Osteocyte (in vitro differentiated cells): ENCODE measurements around the gene HPDL. TPM values are rescaled to one million over a fixed set of nuclear protein-coding genes. Genes with fewer than 3 reads are reported as not detected.

Experiments
- DNase-seq: peaks from one replicate; pipeline ENCODE4 v3.0.0; 2021; ENCODE audit warnings: mixed read lengths; ENCODE audit not compliant: unreplicated experiment; ENCODE audit errors: extremely low spot score
- H3K27ac Mint-ChIP-seq: one replicate; pipeline ENCODE4 v1.8.0; 2021; ENCODE audit warnings: mild to moderate bottlenecking, mixed read lengths; ENCODE audit not compliant: unreplicated experiment
- H3K27me3 Mint-ChIP-seq: one replicate; pipeline ENCODE4 v1.8.0; 2021; ENCODE audit warnings: mixed read lengths; ENCODE audit not compliant: unreplicated experiment
- H3K36me3 Mint-ChIP-seq: one replicate; pipeline ENCODE4 v1.8.0; 2021; ENCODE audit warnings: mixed read lengths; ENCODE audit not compliant: unreplicated experiment
- H3K4me1 Mint-ChIP-seq: one replicate; pipeline ENCODE4 v1.8.0; 2021; ENCODE audit warnings: mixed read lengths; ENCODE audit not compliant: unreplicated experiment
- H3K4me3 Mint-ChIP-seq: one replicate; pipeline ENCODE4 v1.8.0; 2021; ENCODE audit warnings: mild to moderate bottlenecking, moderate library complexity, mixed read lengths; ENCODE audit not compliant: unreplicated experiment
- H3K9me3 Mint-ChIP-seq: one replicate; pipeline ENCODE4 v1.8.0; 2021; ENCODE audit warnings: mixed read lengths; ENCODE audit not compliant: unreplicated experiment
- total RNA-seq: library from RNA; stranded (reverse); gene quantifications from 2 replicates; pipeline ENCODE4 v1.2.1, GENCODE V29; 2021
- TF ChIP-seq, protein P1 (sequence below): fragments of 200-600 bp; sonication (generic); IDR thresholded peaks from 2 replicates; pipeline ENCODE4 v1.5.0; 2021; ENCODE audit warnings: antibody characterized with exemption, mild to moderate bottlenecking, moderate library complexity

The HPDL gene
- total RNA-seq, 1 donor from 2014 or later, result 0.35 TPM

DNA sequence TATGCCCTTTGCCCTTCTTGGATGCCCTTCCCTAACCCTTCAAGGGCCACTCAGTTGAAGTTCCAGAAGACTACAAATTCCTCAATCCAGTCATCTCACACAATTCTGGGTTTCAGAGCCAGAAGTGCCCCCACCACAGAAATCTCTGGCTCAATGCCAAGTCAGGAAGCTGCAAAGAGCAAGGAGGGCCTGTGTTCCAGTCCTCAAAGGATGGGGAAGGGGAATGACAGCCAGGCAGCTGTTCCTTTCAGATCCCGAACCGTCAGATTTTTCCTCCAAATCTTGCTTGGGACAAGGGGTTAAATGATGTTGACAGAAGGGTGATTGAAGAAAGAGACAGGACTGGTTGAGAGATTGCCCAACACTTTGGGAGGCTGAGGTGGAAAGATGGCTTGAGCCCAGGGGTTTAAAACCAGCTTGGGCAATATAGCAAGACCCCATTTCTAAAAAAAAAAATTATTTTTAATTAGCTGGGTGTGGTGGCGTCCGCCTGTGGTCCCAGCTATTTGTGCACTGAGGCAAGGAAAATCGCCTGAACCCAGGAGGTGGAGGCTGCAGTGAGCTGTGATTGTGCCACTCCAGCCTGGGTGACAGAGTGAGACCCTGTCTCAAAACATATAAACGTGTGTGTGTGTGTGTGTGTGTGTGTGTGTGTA, 716 bp upstream of the HPDL start:
- no peaks in the 10 kb centered on the region for H3K9me3 Mint-ChIP-seq
- H3K27me3 Mint-ChIP-seq, result no peaks in the 10 kb centered on the region
- DNase-seq, result no peak
- H3K36me3 Mint-ChIP-seq, result peaks cover 5% of the 10 kb centered on the region
- peaks cover 3% of the 10 kb centered on the region for H3K4me1 Mint-ChIP-seq
- no peak overlapping the region for H3K27ac Mint-ChIP-seq
- TF ChIP-seq, protein P1, sequence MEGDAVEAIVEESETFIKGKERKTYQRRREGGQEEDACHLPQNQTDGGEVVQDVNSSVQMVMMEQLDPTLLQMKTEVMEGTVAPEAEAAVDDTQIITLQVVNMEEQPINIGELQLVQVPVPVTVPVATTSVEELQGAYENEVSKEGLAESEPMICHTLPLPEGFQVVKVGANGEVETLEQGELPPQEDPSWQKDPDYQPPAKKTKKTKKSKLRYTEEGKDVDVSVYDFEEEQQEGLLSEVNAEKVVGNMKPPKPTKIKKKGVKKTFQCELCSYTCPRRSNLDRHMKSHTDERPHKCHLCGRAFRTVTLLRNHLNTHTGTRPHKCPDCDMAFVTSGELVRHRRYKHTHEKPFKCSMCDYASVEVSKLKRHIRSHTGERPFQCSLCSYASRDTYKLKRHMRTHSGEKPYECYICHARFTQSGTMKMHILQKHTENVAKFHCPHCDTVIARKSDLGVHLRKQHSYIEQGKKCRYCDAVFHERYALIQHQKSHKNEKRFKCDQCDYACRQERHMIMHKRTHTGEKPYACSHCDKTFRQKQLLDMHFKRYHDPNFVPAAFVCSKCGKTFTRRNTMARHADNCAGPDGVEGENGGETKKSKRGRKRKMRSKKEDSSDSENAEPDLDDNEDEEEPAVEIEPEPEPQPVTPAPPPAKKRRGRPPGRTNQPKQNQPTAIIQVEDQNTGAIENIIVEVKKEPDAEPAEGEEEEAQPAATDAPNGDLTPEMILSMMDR, result no peak
- H3K4me3 Mint-ChIP-seq, result no peak overlapping the region

DNA sequence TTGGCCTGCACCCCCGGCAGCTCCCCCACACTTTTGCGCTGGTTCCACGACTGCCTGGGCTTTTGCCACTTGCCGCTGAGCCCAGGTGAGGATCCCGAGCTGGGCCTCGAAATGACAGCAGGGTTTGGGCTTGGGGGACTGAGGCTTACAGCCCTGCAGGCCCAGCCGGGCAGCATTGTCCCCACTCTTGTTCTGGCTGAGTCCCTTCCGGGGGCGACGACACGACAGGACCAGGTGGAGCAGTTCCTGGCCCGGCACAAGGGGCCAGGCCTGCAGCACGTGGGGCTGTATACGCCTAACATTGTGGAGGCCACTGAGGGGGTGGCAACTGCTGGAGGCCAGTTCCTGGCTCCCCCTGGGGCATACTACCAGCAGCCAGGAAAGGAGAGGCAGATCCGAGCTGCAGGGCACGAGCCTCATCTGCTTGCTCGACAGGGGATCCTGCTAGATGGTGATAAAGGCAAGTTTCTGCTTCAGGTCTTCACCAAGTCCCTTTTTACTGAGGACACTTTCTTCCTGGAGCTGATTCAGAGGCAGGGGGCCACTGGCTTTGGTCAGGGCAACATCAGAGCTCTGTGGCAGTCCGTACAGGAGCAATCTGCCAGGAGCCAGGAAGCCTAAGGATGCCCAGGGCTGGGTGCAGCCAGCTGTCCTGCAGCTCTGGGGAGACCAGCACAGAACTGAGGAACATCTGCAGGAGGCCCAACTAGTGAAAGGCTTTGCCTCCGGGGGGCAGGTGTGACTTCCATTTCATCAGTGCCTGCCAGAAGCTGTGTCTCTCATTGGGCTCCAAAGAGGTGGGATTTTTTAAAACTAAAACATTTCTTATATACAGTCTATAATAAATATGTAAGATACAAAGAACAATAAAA, 1.2 kb downstream of the HPDL start:
- DNase-seq, result no peak
- H3K4me1 Mint-ChIP-seq, result peaks cover 3% of the 10 kb centered on the region
- H3K4me3 Mint-ChIP-seq, result no peak overlapping the region
- H3K36me3 Mint-ChIP-seq, result peaks cover 5% of the 10 kb centered on the region
- no peaks in the 10 kb centered on the region for H3K27me3 Mint-ChIP-seq
- TF ChIP-seq, protein P1, result no peak
- H3K27ac Mint-ChIP-seq, result no peak overlapping the region
- no peaks in the 10 kb centered on the region for H3K9me3 Mint-ChIP-seq

DNA sequence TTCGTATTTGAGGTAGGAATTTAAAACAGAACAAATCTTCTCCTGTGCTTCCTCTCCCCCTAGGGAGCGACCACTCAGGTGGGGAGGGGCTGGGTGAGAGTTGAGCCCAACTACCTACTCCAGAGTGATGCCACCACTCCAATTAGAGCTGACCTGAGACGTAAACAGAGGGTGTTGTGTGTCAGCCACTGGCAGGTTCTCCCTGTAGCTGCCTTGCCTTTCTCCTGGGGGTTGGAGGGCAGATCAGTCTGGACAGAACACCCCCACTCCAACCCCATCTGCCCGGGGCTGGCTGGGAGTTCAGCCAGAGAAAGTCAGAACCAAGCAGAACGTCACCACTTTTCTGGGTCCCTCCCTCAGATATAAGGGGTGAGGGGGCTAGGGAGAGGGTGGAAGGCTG, 2.0 kb downstream of the HPDL start:
- H3K4me3 Mint-ChIP-seq, result no peak overlapping the region
- H3K4me1 Mint-ChIP-seq, result peaks cover 3% of the 10 kb centered on the region
- H3K27ac Mint-ChIP-seq, result no peak overlapping the region
- peaks cover 5% of the 10 kb centered on the region for H3K36me3 Mint-ChIP-seq
- no peak for DNase-seq
- no peaks in the 10 kb centered on the region for H3K27me3 Mint-ChIP-seq
- H3K9me3 Mint-ChIP-seq, result no peaks in the 10 kb centered on the region
- TF ChIP-seq, protein P1, result no peak

DNA sequence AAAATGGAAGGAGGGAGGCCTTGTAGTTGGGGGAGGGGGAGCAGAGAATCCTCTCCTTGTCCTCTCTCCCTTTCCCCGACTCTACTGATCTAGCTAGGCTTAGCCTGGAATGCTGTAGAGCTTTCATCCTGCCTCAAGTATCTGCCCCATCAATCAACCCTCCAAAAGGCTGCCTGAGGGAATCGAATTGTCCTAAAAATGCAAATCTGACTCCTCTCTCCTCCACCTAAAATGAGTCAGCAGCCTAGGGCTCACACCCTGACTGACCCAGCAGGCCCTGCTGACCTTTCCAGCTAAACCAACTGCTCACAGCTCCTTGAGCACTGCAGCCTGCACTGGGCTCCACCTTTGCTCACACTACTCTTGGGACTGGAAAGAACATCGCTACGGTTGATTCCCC, 2.8 kb downstream of the HPDL start:
- Mint-ChIP-seq H3K4me3 (no peak overlapping the region), H3K4me1 (peaks cover 3% of the 10 kb centered on the region), H3K27me3 (no peaks in the 10 kb centered on the region), H3K36me3 (peaks cover 5% of the 10 kb centered on the region), H3K9me3 (no peaks in the 10 kb centered on the region), H3K27ac (no peak overlapping the region)
- no peak for DNase-seq
- TF ChIP-seq, protein P1, result no peak
